Measurements from ENCODE around the gene FGFR3.

- no peak for TF ChIP-seq CHD2 (IDR thresholded peaks at IDR 0.05; ENCODE audit: low read length)
- TF ChIP-seq EZH2 (IDR thresholded peaks at IDR 0.05; ENCODE audit: low read depth, low read length, severe bottlenecking) = no peak
- TF ChIP-seq MAFK (IDR thresholded peaks at IDR 0.05; ENCODE audit: low read depth, low read length) = no peak
- TF ChIP-seq POLR2A (IDR thresholded peaks at IDR 0.05; ENCODE audit: control extremely low read depth in 1 of 2, low read depth in 2 of 2, low read length in 2 of 2) = no peak
- TF ChIP-seq CTCF (IDR thresholded peaks at IDR 0.05; ENCODE audit: control extremely low read depth in 1 of 3, insufficient read depth in 1 of 3, low read depth in 1 of 3, low read length in 3 of 3) = no peak
Measured at GRCh38 chr4:1841887-1842210, 48.8 kb downstream of the FGFR3 start.

Data from H1 (cell line).